Right lobe of liver (tissue), 4 donors: ENCODE data around the gene OR52E5.

Source experiments
- CTCF ChIP-seq, 4 donors: fragments of 200-600 bp in 3 of 4; fragments of 450-650 bp in 1 of 4; IDR thresholded peaks; one replicate each; pipeline versions ENCODE4 v1.5.1 to v1.8.0; 2016 to 2022; ENCODE audit warnings: antibody characterized with exemption in 4 of 4, mild to moderate bottlenecking in 2 of 4
- POLR2A ChIP-seq: fragments of 450-650 bp; IDR thresholded peaks from one replicate; pipeline ENCODE4 v1.6.1; 2017; ENCODE audit warnings: antibody characterized with exemption, mild to moderate bottlenecking
- donor health status: DM: no; HTN: no; CAD: no.
- donor health status: DM: no; HTN: no; CAD: no.
- donor health status: DM: no; HTN: yes; CAD: no.

- TF ChIP-seq CTCF (IDR thresholded peaks at IDR 0.05) (no peak), POLR2A (no peak)
Observed at GRCh38 chr11:5923794-5924193, 30.8 kb downstream of the OR52E5 start.
